CD4-positive, alpha-beta T cell treated with Interleukin-17A for 4 hours (primary cell): Measurements from ENCODE around the gene KIF5C.

Experiments used
- DNase-seq: peaks from one replicate; pipeline ENCODE4 v3.0.0-alpha.2; 2020; ENCODE audit warnings: mixed read lengths

The KIF5C gene

DNA sequence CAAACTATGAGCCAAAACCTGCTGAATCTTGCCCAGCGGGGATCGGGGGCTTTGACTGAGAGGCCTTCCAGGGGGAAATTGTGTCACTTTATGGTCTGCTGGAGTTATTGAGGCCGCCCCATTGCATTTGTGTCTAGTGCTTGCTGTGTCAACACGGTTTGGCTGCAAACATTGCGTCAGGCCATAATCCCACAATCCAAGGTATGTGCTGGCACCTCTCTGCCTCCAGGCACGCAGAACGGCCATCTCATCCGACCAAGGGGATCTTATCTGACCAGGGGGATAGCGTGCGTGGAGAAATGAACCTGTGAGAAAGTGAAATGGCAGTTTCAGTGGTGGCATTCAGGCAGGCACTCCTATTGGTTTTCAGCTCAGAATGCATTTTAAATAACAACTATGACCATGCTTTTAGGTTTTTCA is 145.4 kb downstream of the KIF5C start:
- DNase-seq: no peak

DNA sequence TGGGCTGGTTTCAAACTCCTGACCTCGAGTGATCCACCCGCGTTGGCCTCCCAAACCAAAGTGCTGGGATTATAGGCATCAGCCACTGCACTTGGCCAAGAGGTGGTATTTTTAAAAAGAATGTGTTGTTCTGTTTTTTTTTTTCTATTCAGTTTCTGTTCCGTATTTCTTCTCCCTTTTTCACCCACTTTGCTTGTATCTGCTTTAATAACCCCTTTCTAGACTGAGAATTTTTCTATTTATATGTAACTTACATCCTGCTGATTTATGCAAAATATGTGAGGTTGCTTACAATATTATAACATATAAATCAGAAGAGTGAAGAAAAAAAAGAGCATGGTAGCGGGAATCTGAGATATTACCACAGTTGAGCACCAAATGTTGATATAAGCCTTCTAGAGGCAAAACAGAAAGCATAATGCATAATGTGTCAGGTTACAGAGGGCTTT is 146.3 kb downstream of the KIF5C start:
- no peak for DNase-seq

DNA sequence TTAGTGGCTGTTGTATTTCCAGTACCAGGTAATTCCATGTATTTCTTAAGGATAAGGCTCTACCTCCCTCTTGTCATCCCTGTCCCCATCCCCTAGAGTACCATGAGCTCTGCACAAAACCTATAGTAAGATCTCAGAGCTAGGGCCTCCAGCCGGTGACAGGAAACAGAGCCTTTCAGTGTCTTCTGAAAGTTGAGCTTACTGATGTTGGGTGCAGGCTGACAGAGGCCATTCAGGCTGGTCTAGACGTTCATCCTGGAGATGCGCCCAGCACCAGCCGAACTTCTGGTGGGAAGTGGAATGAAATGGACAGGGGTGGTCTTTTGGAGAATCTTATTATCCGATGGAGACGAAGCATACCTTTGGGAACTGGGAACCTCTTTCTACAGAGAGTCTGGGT is 146.7 kb downstream of the KIF5C start:
- no peak for DNase-seq

- DNase-seq: no peak
Measured at GRCh38 chr2:149023091-149023490, 148.1 kb downstream of the KIF5C start.

DNA sequence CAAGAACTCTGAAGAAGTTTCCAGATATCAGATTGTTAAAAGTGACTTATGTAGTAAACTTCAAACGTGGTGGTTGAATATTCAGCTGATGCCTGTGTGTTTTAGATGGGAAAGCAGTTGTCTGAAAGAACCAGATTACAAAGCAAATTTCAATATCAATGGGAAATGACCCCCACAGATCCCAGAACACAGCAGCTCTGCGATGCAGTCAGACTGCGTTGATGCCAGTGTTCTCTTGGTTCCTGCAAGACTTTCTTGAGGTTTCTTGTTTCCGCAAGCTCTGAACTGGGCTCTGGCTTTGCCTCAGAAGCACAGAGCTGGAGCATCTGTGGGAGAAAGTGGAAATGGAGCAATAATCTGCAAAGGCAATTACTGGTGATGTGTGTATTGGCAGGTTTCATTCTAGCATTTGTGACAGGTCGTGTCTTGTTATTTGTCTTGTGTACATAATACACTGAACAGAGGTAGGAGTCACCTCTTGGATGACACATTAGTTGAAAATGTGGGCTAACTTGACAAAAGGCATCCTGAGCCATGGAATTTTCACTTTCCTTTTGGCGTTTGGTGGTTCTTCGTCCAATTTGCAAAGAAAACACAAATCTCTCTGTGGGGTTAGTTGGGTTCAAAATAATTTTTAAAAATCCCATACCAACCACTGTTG is 152.7 kb downstream of the KIF5C start:
- no peak for DNase-seq

- DNase-seq: no peak
Measured at GRCh38 chr2:149028377-149028776, 153.3 kb downstream of the KIF5C start.

- DNase-seq: no peak
Measured at GRCh38 chr2:149028891-149029290, 153.9 kb downstream of the KIF5C start.

DNA sequence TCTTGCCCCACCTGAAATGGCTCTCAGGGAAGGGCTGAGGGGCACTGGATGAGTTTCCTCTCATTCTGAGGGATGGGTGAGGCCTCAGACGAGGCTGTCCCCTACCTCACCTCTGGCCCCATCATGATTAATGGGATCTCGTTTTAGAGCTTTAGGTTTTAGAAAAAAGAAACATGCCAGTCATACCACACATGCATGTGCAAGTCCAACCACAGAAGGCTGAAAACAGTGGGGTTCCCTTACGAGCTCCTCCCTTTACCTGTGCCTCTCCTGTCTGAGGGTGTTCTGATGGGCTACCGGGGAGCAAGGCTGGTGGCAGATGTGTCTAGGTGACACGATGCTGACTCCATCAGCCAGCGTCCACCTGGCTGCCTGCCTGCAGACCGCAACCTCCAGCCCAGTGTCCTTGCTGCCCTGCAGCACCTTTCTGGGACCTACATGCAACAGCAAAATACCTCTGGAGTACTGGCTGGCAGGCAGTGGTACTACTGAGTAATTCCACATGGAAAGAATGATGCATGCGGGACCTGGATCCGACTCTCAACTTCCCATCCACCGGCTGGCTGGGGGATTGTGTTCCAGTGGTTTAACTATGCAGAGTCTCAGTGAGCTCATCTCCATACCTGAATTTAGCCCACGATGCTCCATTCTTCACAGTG is 154.4 kb downstream of the KIF5C start:
- no peak for DNase-seq

DNA sequence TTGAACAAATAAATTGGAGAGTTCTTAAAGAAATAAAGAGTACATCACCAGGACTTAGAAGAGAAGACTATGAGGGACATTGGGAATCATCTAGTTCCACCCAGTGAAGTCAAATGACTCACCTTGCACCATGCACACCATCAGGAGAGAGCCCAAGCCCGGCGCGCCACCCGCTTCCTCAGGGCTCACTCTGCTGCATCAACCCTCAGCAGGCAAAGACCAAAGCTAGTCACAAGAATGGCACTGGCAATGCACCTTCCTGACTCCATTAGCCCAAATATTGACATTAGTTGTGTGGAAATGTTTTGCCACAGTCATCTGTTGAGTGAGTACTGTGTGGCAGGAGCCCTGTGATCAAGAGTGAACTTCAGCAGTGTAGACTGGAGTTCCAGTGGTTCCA is 156.4 kb downstream of the KIF5C start:
- DNase-seq: no peak

- DNase-seq: no peak
Measured at GRCh38 chr2:149033716-149034115, 158.7 kb downstream of the KIF5C start.

DNA sequence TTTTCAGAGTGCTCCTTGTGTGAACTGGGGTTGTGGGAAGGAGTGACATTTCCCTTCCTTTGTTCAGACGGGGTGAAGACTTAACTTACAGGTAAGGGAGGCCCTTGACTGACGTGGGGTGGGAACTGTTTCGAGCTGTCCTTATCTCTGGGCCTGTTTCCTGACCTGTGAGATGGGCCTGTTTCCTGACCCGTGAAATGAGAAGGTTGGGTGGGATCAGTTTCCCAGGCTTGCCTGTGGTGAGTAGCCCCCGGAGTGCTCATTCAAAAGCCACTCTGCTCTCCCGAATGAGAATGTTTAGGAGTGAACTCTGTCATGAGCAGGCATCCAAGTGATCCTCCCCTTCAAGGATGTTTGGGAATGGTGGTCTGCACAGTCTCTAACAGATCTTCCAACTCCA is 159.4 kb downstream of the KIF5C start:
- no peak for DNase-seq

- no peak for DNase-seq
Measured at GRCh38 chr2:149036507-149037293, 161.7 kb downstream of the KIF5C start.

- DNase-seq: no peak
Measured at GRCh38 chr2:149037851-149038250, 162.8 kb downstream of the KIF5C start.

GRCh38 chr2:149038442-149039212 is 163.6 kb downstream of the KIF5C start, which contains the start of gene LYPD6B:
LYPD6B (plus strand) TSS chr2:149038699; CDS start chr2:149130949, 92,250 bp downstream.
- DNase-seq: no peak

DNA sequence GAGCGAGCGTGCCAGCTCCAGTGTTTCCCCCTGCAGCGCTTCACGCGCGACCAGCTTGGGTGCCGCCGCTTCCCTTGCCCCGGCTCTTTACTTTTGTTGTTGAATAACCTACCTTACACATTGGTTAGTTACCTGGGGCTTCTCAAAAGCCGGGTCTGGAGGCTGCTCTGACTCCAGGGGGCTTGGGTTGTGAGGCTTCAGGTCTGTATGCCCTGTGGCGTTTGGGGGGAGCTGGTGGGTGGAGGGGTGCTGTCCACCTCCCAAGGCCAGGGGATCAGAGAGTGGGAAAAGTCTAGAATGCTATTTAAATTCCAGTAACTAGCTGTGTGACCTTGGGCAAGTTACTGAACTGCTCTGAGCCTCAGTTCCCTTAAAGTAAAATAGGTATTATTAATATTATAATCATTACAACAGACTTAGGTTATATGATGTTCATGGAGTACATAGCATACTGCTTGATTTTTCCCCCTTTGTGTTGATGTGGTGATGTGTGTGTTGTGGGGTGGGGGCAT is 164.2 kb downstream of the KIF5C start:
- DNase-seq: no peak

- peak; percentile 43 for DNase-seq
Measured at GRCh38 chr2:149040451-149040850, 165.4 kb downstream of the KIF5C start.

DNA sequence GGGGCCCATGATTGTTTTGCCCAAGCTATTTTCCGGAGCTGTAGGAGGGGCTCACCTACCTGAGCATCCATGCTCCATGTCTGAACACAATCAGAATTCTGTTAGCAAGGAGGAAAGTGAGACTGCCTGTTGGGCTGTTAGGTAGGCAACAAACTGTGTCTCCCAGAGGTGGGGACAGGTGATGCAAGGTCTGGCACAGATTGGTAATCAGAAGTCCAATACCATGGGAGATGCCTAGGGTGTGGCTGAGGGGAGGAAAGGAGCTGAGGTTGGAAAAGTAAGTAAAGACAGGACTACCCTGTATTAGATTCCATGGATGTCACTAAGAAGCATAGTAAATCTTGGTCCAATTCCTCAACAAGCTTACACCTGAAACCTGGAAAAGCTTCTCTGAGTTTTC is 166.5 kb downstream of the KIF5C start:
- no peak for DNase-seq

DNA sequence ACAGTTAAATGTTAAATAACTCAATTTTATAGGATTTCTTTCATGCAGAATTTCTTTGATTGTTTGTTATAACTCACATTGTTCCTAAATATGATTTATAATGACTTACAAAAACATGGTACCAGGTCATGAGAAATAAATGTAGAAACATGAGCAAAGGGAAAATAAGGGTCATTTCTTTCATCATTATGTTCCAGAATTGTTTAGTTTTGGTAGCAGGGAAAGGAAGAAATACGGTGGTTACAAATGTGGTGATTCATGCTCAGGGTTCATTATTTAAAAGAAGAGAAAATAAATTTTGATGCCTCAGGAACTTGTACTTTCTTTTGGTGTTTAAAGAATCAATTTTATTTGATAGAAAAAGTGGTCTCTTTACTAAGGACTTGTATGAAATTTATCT is 167.9 kb downstream of the KIF5C start:
- no peak for DNase-seq

GRCh38 chr2:149044500-149044899 is 169.5 kb downstream of the KIF5C start:
- DNase-seq: no peak

DNA sequence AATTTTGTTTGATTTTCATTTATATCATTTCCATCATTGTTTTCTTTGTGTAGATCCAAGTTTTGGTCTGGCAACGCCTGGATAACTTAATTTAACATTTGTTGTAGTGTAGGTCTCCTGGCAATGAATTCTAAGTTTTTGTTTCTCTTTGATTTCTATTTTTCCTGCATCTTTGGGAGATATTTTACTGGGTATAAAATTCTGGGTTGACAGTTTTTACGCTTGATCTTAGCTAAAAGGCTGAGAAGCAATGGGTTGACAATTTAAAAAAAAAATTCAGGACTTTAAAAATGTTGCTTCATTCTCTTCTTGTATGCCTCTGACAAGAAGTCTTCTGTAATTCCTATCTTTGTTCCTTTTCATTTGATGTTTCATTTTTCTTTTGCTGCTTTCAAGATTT is 172.1 kb downstream of the KIF5C start:
- no peak for DNase-seq

- DNase-seq: no peak
Measured at GRCh38 chr2:149049142-149049541, 174.1 kb downstream of the KIF5C start.

GRCh38 chr2:149050188-149050587 is 175.2 kb downstream of the KIF5C start:
- DNase-seq: no peak

GRCh38 chr2:149055751-149056150 is 180.7 kb downstream of the KIF5C start:
- DNase-seq: no peak
